Immature natural killer cell (primary cell): ENCODE measurements around the gene HAGHL. TPM values are rescaled to one million over a fixed set of nuclear protein-coding genes. Genes with fewer than 3 reads are reported as not detected.

Source experiments
- DNase-seq, 3 donors: peaks; one replicate each; pipeline ENCODE4 v3.0.0; 2022; ENCODE audit warnings: mixed read lengths in 1 of 3
- H3K27ac Mint-ChIP-seq, 6 donors: one replicate each; pipeline ENCODE4 v1.8.0; 2020; ENCODE audit warnings: mixed read lengths in 6 of 6, mild to moderate bottlenecking in 5 of 6, inconsistent platforms in 4 of 6, moderate library complexity in 3 of 6
- H3K27me3 Mint-ChIP-seq, 3 donors: one replicate each; pipeline ENCODE4 v1.8.0; 2020 to 2021; ENCODE audit warnings: low read depth in 3 of 3, mild to moderate bottlenecking in 3 of 3, mixed read lengths in 3 of 3, moderate library complexity in 3 of 3, inconsistent platforms in 1 of 3
- H3K36me3 Mint-ChIP-seq, 3 donors: one replicate each; pipeline ENCODE4 v1.8.0; 2020; ENCODE audit warnings: mixed read lengths in 3 of 3, inconsistent platforms in 2 of 3, mild to moderate bottlenecking in 2 of 3
- H3K4me1 Mint-ChIP-seq, 2 donors: one replicate each; pipeline ENCODE4 v1.8.0; 2020; ENCODE audit warnings: inconsistent platforms in 2 of 2, mild to moderate bottlenecking in 2 of 2, mixed read lengths in 2 of 2, moderate library complexity in 1 of 2
- H3K4me3 Mint-ChIP-seq, 5 donors: one replicate each; pipeline ENCODE4 v1.8.0; 2020; ENCODE audit warnings: mild to moderate bottlenecking in 5 of 5, mixed read lengths in 5 of 5, inconsistent platforms in 3 of 5, moderate library complexity in 3 of 5
- H3K9me3 Mint-ChIP-seq, 6 donors: one replicate each; pipeline ENCODE4 v1.8.0; 2020; ENCODE audit warnings: mild to moderate bottlenecking in 6 of 6, mixed read lengths in 6 of 6, inconsistent platforms in 4 of 6, moderate library complexity in 3 of 6
- polyA plus RNA-seq, 3 donors: library from polyadenylated mRNA; unstranded; fragments of 300-500 nt; fragmentation: Illumina TruSeq; gene quantifications; one replicate each; pipeline ENCODE4 v1.2.3, GENCODE V29; 2021

The HAGHL gene
- polyA plus RNA-seq, 3 donors from 2014 or later = 6.4 to 12.0 (median 9.1) TPM

GRCh38 chr16:716768-717325 is 10.1 kb upstream of the HAGHL start:
- DNase-seq = no peak
- no peak overlapping the region for H3K27ac Mint-ChIP-seq
- H3K9me3 Mint-ChIP-seq = no peaks in the 10 kb centered on the region
- peaks cover 8 to 21% of the 10 kb centered on the region in 2 donors for H3K4me1 Mint-ChIP-seq
- peaks cover 1 to 6% (median 5%) of the 10 kb centered on the region in 3 donors for H3K27me3 Mint-ChIP-seq
- H3K4me3 Mint-ChIP-seq = peak overlapping the region in 2 of 5 donors; percentile 29 to 76
- H3K36me3 Mint-ChIP-seq = no peaks in the 10 kb centered on the region

GRCh38 chr16:717450-718245 is 9.3 kb upstream of the HAGHL start:
- Mint-ChIP-seq H3K27ac (no peak overlapping the region), H3K4me1 (peaks cover 8 to 22% of the 10 kb centered on the region in 2 donors), H3K27me3 (peaks cover 2 to 6% (median 5%) of the 10 kb centered on the region in 3 donors), H3K4me3 (no peak overlapping the region), H3K9me3 (no peaks in the 10 kb centered on the region), H3K36me3 (no peaks in the 10 kb centered on the region)
- DNase-seq = no peak

GRCh38 chr16:718389-718788 is 8.5 kb upstream of the HAGHL start:
- Mint-ChIP-seq H3K36me3 (no peaks in the 10 kb centered on the region), H3K4me1 (peaks cover 8 to 21% of the 10 kb centered on the region in 2 donors), H3K27ac (no peak overlapping the region), H3K4me3 (peak overlapping the region in 1 of 5 donors; percentile 7), H3K27me3 (peaks cover 3 to 5% (median 4%) of the 10 kb centered on the region in 3 donors), H3K9me3 (no peaks in the 10 kb centered on the region)
- no peak for DNase-seq

GRCh38 chr16:718922-719321 is 8.0 kb upstream of the HAGHL start:
- Mint-ChIP-seq H3K9me3 (no peaks in the 10 kb centered on the region), H3K27ac (peak overlapping the region in 2 of 6 donors; percentile 45 to 83), H3K4me1 (peaks cover 8 to 21% of the 10 kb centered on the region in 2 donors), H3K36me3 (no peaks in the 10 kb centered on the region), H3K27me3 (peaks cover 3 to 5% (median 3%) of the 10 kb centered on the region in 3 donors), H3K4me3 (peak overlapping the region; percentile 54 to 88 (median 82))
- no peak for DNase-seq

GRCh38 chr16:719815-720446 is 7.0 kb upstream of the HAGHL start:
- Mint-ChIP-seq H3K27me3 (peaks cover 2 to 5% (median 3%) of the 10 kb centered on the region in 3 donors), H3K27ac (peak overlapping the region; percentile 51 to 88 (median 80)), H3K36me3 (no peaks in the 10 kb centered on the region), H3K9me3 (no peaks in the 10 kb centered on the region), H3K4me3 (peak overlapping the region; percentile 82 to 88 (median 85)), H3K4me1 (peaks cover 8 to 21% of the 10 kb centered on the region in 2 donors)
- DNase-seq = no peak

- Mint-ChIP-seq H3K9me3 (no peaks in the 10 kb centered on the region), H3K27ac (peak overlapping the region; percentile 51 to 88 (median 80)), H3K4me1 (peaks cover 8 to 21% of the 10 kb centered on the region in 2 donors), H3K27me3 (peaks cover 2 to 5% (median 3%) of the 10 kb centered on the region in 3 donors), H3K36me3 (no peaks in the 10 kb centered on the region), H3K4me3 (peak overlapping the region; percentile 82 to 88 (median 85))
- DNase-seq = peak in 2 of 3 donors; percentile 33
These were observed 6.4 kb upstream of the HAGHL start for GRCh38 chr16:720447-720989.

GRCh38 chr16:720990-721764 is 5.7 kb upstream of the HAGHL start, which contains the start of gene ANTKMT:
ANTKMT (plus strand) TSS chr16:721146; CDS start chr16:721275, 129 bp downstream.
- Mint-ChIP-seq H3K9me3 (no peaks in the 10 kb centered on the region), H3K27me3 (peaks cover 2 to 3% (median 2%) of the 10 kb centered on the region in 3 donors), H3K36me3 (no peaks in the 10 kb centered on the region), H3K27ac (peak within 1 kb of the TSS; percentile 51 to 88 (median 80)), H3K4me1 (peaks cover 8 to 20% of the 10 kb centered on the region in 2 donors), H3K4me3 (peak within 1 kb of the TSS; percentile 82 to 88 (median 85))
- DNase-seq = peak; percentile 80 to 85 (median 83)

GRCh38 chr16:721765-722540 is 5.0 kb upstream of the HAGHL start:
- Mint-ChIP-seq H3K9me3 (no peaks in the 10 kb centered on the region), H3K36me3 (no peaks in the 10 kb centered on the region), H3K4me3 (peak overlapping the region; percentile 36 to 70 (median 48)), H3K27ac (peak overlapping the region in 1 of 6 donors; percentile 43), H3K27me3 (peaks cover 2 to 5% (median 5%) of the 10 kb centered on the region in 3 donors), H3K4me1 (peaks cover 8 to 18% of the 10 kb centered on the region in 2 donors)
- DNase-seq = no peak

- Mint-ChIP-seq H3K27ac (peak overlapping the region in 2 of 6 donors; percentile 57 to 59), H3K4me3 (peak overlapping the region in 2 of 5 donors; percentile 33 to 45), H3K4me1 (peaks cover 8 to 18% of the 10 kb centered on the region in 2 donors)
These were observed 3.9 kb upstream of the HAGHL start for GRCh38 chr16:722835-723633.

GRCh38 chr16:723695-724094 is 3.2 kb upstream of the HAGHL start:
- no peak for DNase-seq
- Mint-ChIP-seq H3K4me3 (no peak overlapping the region), H3K27me3 (peaks cover 2 to 10% (median 5%) of the 10 kb centered on the region in 3 donors), H3K9me3 (no peaks in the 10 kb centered on the region), H3K4me1 (peaks cover 8 to 17% of the 10 kb centered on the region in 2 donors), H3K36me3 (no peaks in the 10 kb centered on the region), H3K27ac (no peak overlapping the region)

More at GRCh38 chr16:722835-723633, 3.9 kb upstream of the HAGHL start:
- H3K36me3 Mint-ChIP-seq = no peaks in the 10 kb centered on the region
- DNase-seq = no peak
- H3K9me3 Mint-ChIP-seq = no peaks in the 10 kb centered on the region
- peaks cover 2 to 10% (median 5%) of the 10 kb centered on the region in 3 donors for H3K27me3 Mint-ChIP-seq

GRCh38 chr16:724188-725040 is 2.5 kb upstream of the HAGHL start:
- H3K27me3 Mint-ChIP-seq = peaks cover 2 to 10% (median 5%) of the 10 kb centered on the region in 3 donors
- no peaks in the 10 kb centered on the region for H3K36me3 Mint-ChIP-seq
- no peak overlapping the region for H3K27ac Mint-ChIP-seq
- DNase-seq = no peak
- no peak overlapping the region for H3K4me3 Mint-ChIP-seq
- peaks cover 8 to 10% of the 10 kb centered on the region in 2 donors for H3K4me1 Mint-ChIP-seq
- no peaks in the 10 kb centered on the region for H3K9me3 Mint-ChIP-seq
